GM12891 (cell line): ENCODE measurements around the gene PLPPR4.

Experiments
- POLR2A ChIP-seq: IDR thresholded peaks from 2 replicates; pipeline ENCODE4 v1.6.1; 2011; ENCODE audit warnings: low read depth, low read length, control low read depth
- POLR2AphosphoS5 ChIP-seq: IDR thresholded peaks from 2 replicates; pipeline ENCODE4 v1.6.1; 2011; ENCODE audit warnings: low read depth, low read length, control low read depth
- TAF1 ChIP-seq: IDR thresholded peaks from 2 replicates; pipeline ENCODE4 v1.6.1; 2011; ENCODE audit warnings: low read depth, low read length, control low read depth

- TF ChIP-seq POLR2AphosphoS5 (no peak), POLR2A (no peak), TAF1 (no peak)
Observed at GRCh38 chr1:99227056-99227897, 37.0 kb upstream of the PLPPR4 start.
